A673 (cell line): ENCODE data around the gene LTBR.

ENCODE experiments used
- EZH2 ChIP-seq: fragments of 200-600 bp; sonication (generic); IDR thresholded peaks from 2 replicates; pipeline ENCODE4 v1.6.1; 2017; ENCODE audit warnings: borderline replicate concordance, low read depth, mild to moderate bottlenecking, mixed read lengths, antibody characterized with exemption, low read length; ENCODE audit not compliant: poor library complexity, severe bottlenecking
- TF ChIP-seq, protein P1 (sequence below): fragments of 300-800, 200-600 bp; sonication (generic); conservative IDR thresholded peaks from 2 replicates; pipeline ENCODE4 v1.5.1; 2017; ENCODE audit warnings: low read depth, mild to moderate bottlenecking, antibody characterized with exemption, low read length, moderate library complexity, mixed read lengths

DNA sequence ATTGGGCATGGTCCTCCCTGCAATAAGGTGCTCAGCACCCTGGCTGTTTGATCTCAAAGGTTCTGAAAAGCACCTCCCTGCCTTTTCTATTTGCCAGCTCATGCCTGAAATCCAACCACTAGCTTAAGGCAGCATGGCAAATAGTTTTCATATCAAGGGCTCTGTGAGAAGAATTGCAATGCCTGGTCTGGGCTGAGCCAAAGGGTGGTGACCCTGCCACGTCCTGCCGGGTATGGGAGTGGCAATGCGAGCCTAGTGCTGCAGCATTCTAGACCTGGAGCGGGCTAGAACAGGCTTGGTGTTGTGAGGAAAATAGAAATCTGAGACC lies 6.3 kb upstream of the LTBR start:
- TF ChIP-seq, protein P1, sequence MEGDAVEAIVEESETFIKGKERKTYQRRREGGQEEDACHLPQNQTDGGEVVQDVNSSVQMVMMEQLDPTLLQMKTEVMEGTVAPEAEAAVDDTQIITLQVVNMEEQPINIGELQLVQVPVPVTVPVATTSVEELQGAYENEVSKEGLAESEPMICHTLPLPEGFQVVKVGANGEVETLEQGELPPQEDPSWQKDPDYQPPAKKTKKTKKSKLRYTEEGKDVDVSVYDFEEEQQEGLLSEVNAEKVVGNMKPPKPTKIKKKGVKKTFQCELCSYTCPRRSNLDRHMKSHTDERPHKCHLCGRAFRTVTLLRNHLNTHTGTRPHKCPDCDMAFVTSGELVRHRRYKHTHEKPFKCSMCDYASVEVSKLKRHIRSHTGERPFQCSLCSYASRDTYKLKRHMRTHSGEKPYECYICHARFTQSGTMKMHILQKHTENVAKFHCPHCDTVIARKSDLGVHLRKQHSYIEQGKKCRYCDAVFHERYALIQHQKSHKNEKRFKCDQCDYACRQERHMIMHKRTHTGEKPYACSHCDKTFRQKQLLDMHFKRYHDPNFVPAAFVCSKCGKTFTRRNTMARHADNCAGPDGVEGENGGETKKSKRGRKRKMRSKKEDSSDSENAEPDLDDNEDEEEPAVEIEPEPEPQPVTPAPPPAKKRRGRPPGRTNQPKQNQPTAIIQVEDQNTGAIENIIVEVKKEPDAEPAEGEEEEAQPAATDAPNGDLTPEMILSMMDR, result no peak
- TF ChIP-seq EZH2, result no peak
